Measurements from ENCODE around the gene DENND1A.

DNA sequence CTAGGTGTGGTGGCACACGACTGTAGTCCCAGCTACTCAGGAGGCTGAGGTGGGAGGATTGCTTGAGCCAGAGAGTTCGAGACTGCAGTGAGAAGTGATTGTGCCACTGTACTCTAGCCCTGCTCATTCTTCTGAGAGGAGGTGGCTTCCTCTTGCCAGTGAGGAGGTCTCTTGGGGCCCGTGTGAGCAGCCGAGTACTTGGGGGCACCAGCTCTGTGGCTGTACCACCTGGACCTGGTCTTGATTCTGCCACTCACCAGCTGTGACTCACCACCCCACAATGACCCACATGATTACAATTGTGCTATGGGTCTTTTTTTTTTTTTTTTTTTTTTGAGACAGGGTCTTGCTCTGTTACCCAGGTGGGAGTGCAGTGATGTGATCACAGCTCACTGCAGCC lies 592.0 kb downstream of the DENND1A start:
- TF ChIP-seq POLR2A (IDR thresholded peaks at IDR 0.05) (no peak), CTCF (IDR thresholded peaks at IDR 0.05) (no peak), POLR2AphosphoS5 (IDR thresholded peaks at IDR 0.05) (no peak)
